Urinary bladder (tissue), 4 donors: ENCODE data around the gene SMYD2. TPM values are rescaled to one million over a fixed set of nuclear protein-coding genes. Genes with fewer than 3 reads are reported as not detected.

ENCODE experiments used
- DNase-seq: peaks from one replicate; pipeline ENCODE4 v3.0.0-alpha.2; 2015; ENCODE audit errors: extremely low spot score
- H3K27ac ChIP-seq: one replicate; pipeline ENCODE4 v1.5.1; 2013; ENCODE audit warnings: low read depth, mild to moderate bottlenecking, moderate library complexity
- H3K36me3 ChIP-seq: one replicate; pipeline ENCODE4 v1.6.1; 2013; ENCODE audit warnings: mild to moderate bottlenecking, moderate library complexity; ENCODE audit not compliant: insufficient read depth
- H3K4me1 ChIP-seq: one replicate; pipeline ENCODE4 v1.6.1; 2013; ENCODE audit warnings: mild to moderate bottlenecking, moderate library complexity; ENCODE audit not compliant: insufficient read depth
- H3K4me3 ChIP-seq: one replicate; pipeline ENCODE4 v1.5.1; 2013; ENCODE audit warnings: low read depth, low read length
- WGBS: extraction: QIAGEN DNeasy Blood & Tissue Kit; methylation state at CpG from one replicate; pipeline ENCODE4 v1.1.7; 2013; 5-methylcytosine and 5-hydroxymethylcytosine counted together
- polyA plus RNA-seq: library from polyadenylated mRNA; stranded (reverse); fragments of 200-250 nt; gene quantifications from one replicate; pipeline ENCODE4 v1.2.3, GENCODE V29; 2013
- total RNA-seq: library from RNA; depleted of rRNA; stranded (reverse); fragments of >200 nt; gene quantifications from one replicate; pipeline ENCODE4 v1.2.3, GENCODE V29; 2014
- donor health status: healthy with polysubstance abuse.
- donor health status: healthy.

SMYD2 gene
- total and polyA plus RNA-seq, 2 donors, result 13.0 to 41.7 TPM

DNA sequence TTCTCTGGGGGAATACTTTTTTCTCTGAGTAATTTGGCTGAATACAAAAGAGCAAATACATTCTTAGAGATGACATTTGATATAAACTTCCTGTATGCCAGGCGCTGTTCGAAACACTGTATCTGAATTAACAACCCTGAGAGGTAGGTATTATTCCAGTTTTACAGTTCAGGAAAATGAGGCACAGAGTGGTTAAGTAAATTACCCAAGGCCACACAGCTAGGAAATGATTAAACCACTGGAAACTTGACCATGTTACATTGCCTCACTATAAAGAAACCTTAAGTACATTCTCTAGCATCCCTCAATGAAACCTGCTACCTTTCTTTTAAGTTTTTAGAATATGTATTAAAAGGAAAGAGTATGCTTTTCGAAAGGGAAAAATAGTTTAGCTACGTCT lies 54.6 kb downstream of the SMYD2 start:
- H3K36me3 ChIP-seq, result no peaks in the 10 kb centered on the region
- H3K4me1 ChIP-seq, result no peaks in the 10 kb centered on the region
- H3K4me3 ChIP-seq, result no peak overlapping the region
- no peak overlapping the region for H3K27ac ChIP-seq
- no peak for DNase-seq
- 90% methylated on average over 4 of the region's 4 CpGs for WGBS

- no peak for DNase-seq
- Histone ChIP-seq H3K36me3 (no peaks in the 10 kb centered on the region), H3K4me1 (no peaks in the 10 kb centered on the region), H3K4me3 (no peak overlapping the region), H3K27ac (no peak overlapping the region)
- WGBS, result 68% methylated on average over 2 of the region's 2 CpGs
These were observed 56.1 kb downstream of the SMYD2 start for GRCh38 chr1:214337015-214337414.

GRCh38 chr1:214337511-214337910 lies 56.6 kb downstream of the SMYD2 start:
- H3K36me3 ChIP-seq, result no peaks in the 10 kb centered on the region
- no peak overlapping the region for H3K4me3 ChIP-seq
- H3K27ac ChIP-seq, result no peak overlapping the region
- no peak for DNase-seq
- H3K4me1 ChIP-seq, result no peaks in the 10 kb centered on the region
- WGBS, result 31% methylated on average over 6 of the region's 6 CpGs

DNA sequence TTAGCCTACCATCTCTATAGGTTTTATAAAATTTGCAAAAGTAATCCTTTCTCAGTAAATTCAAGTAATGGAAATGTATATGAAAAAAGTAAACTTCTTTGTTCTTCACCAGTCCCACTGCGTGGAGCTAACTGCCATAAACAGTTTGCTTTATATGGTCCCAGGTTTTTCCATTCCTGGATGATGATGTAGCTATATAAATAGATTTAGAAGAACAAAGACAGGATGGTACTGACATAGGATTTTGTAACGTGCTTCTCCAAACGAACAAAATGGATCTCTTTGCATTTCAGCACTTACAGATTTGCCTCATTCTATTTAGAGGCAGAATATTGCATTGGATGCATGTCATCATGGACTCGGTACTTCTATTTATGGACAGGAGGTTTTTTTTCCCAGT lies 57.3 kb downstream of the SMYD2 start:
- WGBS, result 44% methylated on average over 4 of the region's 4 CpGs
- no peaks in the 10 kb centered on the region for H3K4me1 ChIP-seq
- no peak for DNase-seq
- no peak overlapping the region for H3K4me3 ChIP-seq
- H3K36me3 ChIP-seq, result no peaks in the 10 kb centered on the region
- no peak overlapping the region for H3K27ac ChIP-seq

- H3K4me1 ChIP-seq, result no peaks in the 10 kb centered on the region
- no peak overlapping the region for H3K4me3 ChIP-seq
- H3K36me3 ChIP-seq, result no peaks in the 10 kb centered on the region
- 86% methylated on average over 3 of the region's 3 CpGs for WGBS
- DNase-seq, result no peak
- no peak overlapping the region for H3K27ac ChIP-seq
These were observed 60.5 kb downstream of the SMYD2 start for GRCh38 chr1:214341459-214341858.

DNA sequence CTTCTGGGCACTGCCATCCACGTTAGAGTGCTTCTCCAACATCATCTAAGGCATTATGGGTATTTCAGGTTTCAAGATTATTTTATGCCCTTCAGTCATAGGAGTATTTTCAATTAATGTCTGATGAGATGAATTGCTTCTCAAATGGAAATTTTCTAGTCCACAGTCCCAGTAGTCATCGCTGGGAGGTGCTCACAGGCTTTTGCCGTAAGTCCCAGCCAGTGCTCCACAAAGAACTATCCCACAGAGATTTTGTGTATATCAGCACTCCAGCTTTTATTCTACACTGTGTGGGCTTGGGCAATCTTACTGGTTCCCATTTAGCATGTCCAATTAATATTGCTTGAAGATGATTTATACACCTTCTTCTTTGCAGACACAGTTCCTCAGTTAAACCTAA lies 61.0 kb downstream of the SMYD2 start:
- Histone ChIP-seq H3K4me3 (no peak overlapping the region), H3K27ac (no peak overlapping the region), H3K4me1 (no peaks in the 10 kb centered on the region), H3K36me3 (no peaks in the 10 kb centered on the region)
- 86% methylated on average over 3 of the region's 3 CpGs for WGBS
- no peak for DNase-seq

GRCh38 chr1:214342525-214342924 lies 61.6 kb downstream of the SMYD2 start:
- no peak for DNase-seq
- no peaks in the 10 kb centered on the region for H3K4me1 ChIP-seq
- no peak overlapping the region for H3K4me3 ChIP-seq
- H3K27ac ChIP-seq, result no peak overlapping the region
- no peaks in the 10 kb centered on the region for H3K36me3 ChIP-seq

- H3K4me1 ChIP-seq, result no peaks in the 10 kb centered on the region
- no peak overlapping the region for H3K27ac ChIP-seq
- H3K36me3 ChIP-seq, result no peaks in the 10 kb centered on the region
- DNase-seq, result no peak
- no peak overlapping the region for H3K4me3 ChIP-seq
These were observed 63.9 kb downstream of the SMYD2 start for GRCh38 chr1:214344897-214345296.

- H3K36me3 ChIP-seq, result no peaks in the 10 kb centered on the region
- no peak overlapping the region for H3K4me3 ChIP-seq
- DNase-seq, result no peak
- H3K27ac ChIP-seq, result no peak overlapping the region
- 90% methylated on average over 5 of the region's 5 CpGs for WGBS
- H3K4me1 ChIP-seq, result no peaks in the 10 kb centered on the region
These were observed 68.0 kb downstream of the SMYD2 start for GRCh38 chr1:214349008-214349407.

- DNase-seq, result no peak
- Histone ChIP-seq H3K27ac (no peak overlapping the region), H3K36me3 (peaks cover 1% of the 10 kb centered on the region), H3K4me1 (no peaks in the 10 kb centered on the region), H3K4me3 (no peak overlapping the region)
- 89% methylated on average over 2 of the region's 2 CpGs for WGBS
These were observed 68.8 kb downstream of the SMYD2 start for GRCh38 chr1:214349781-214350180.

DNA sequence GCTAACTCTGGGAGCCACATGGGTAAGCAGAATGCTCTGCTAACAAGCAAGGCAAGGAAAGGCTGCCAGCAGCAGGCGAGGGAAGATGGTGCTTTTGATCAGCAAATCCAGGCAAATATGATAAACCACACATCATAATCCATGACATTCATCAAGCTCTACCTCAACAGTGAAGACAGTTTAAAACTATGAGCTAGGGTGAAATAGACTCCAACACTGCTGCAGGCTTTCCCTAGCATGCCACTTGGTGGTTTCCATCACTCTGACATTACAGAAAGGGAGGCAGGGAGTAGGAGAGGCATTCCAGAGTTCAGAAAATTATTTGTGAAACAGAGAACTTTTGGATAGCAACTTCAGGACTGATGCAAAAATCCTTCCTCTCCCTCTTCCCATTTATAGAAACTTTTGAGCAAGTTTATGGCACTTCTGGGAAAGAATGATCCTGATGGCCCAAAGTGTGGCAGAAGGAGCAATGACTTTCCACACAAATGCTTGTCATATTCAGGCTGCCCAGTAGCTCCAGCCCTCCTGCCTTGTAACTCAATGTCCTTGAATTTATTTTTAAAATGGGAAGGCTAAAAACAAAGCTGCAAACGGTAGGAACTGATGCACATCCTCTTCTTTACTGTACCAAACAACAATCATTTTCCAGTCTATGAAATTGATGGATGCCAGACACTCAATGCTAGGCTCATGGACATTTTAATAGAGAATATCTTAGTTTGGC lies 70.8 kb downstream of the SMYD2 start:
- H3K4me1 ChIP-seq, result no peaks in the 10 kb centered on the region
- peaks cover 2% of the 10 kb centered on the region for H3K36me3 ChIP-seq
- WGBS, result 58% methylated on average over 2 of the region's 2 CpGs
- no peak overlapping the region for H3K4me3 ChIP-seq
- no peak for DNase-seq
- H3K27ac ChIP-seq, result no peak overlapping the region

DNA sequence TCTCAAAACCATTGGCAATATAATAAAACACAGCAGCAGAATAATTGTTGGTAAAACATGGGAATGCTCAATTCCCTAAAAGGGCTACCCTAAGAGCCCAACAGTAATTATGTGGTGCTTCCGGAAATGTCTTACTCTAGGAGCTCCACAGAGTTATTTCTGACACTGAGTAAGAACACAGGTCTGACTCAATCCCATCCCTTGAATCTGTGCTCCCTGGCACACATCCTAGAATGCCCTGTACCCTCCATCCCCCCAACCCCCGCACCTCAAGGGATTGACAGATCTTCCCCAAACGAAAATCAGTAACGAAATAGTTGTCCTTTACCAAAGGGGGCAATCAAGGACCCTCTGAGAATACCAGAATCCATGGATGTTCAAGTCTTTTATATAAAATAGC lies 71.9 kb downstream of the SMYD2 start:
- H3K4me1 ChIP-seq, result no peaks in the 10 kb centered on the region
- H3K27ac ChIP-seq, result no peak overlapping the region
- H3K4me3 ChIP-seq, result no peak overlapping the region
- H3K36me3 ChIP-seq, result peaks cover 5% of the 10 kb centered on the region
- no peak for DNase-seq
- WGBS, result 94% methylated on average over 4 of the region's 4 CpGs

- H3K36me3 ChIP-seq, result peaks cover 5% of the 10 kb centered on the region
- no peak overlapping the region for H3K4me3 ChIP-seq
- no peak overlapping the region for H3K27ac ChIP-seq
- DNase-seq, result no peak
- H3K4me1 ChIP-seq, result no peaks in the 10 kb centered on the region
- 39% methylated on average over 4 of the region's 4 CpGs for WGBS
These were observed 73.6 kb downstream of the SMYD2 start for GRCh38 chr1:214354440-214355148.

DNA sequence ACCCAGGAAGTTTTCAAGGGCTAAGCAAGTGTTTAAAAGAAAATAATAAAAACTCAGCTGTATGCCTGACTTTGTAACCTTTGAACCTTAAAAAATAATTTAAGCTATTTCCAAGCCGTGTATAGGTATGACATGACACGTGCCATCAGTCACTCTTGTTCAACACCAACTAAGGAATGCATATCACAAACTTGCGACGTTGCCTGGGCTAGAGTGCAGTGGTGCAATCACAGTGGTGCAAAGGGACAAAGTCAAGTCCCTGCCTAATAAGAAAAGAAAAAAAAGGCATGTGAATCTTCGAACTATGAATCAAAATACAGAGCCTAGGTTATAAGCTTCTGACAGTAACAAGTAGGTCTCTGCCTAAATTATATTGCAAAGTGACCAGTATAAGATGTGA lies 79.2 kb downstream of the SMYD2 start:
- H3K4me1 ChIP-seq, result no peaks in the 10 kb centered on the region

More for the DNA sequence above, 79.2 kb downstream of the SMYD2 start:
- Histone ChIP-seq H3K4me3 (no peak overlapping the region), H3K36me3 (peaks cover 3% of the 10 kb centered on the region), H3K27ac (no peak overlapping the region)
- 92% methylated on average over 5 of the region's 5 CpGs for WGBS
- DNase-seq, result no peak
